ENCODE measurements around the gene IL34. TPM values are rescaled to one million over a fixed set of nuclear protein-coding genes. Genes with fewer than 3 reads are reported as not detected.
A peak's percentile ranks its signal among the peaks of the same experiment; 100 is the strongest.

Gene IL34
- total and polyA plus RNA-seq, 2 of the 8 experiments (the other 6 are each of a cell fraction or from before 2014, with no cell fraction given): 4.6 to 5.6 TPM

GRCh38 chr16:70604407-70605282 lies 41.7 kb upstream of the IL34 start:
- Histone ChIP-seq H3K27me3 (replicated peaks in 1 of 4; ENCODE audit: control insufficient read depth in 3 of 4, extremely low read depth in 1 of 4, insufficient read depth in 3 of 4, low read length in 3 of 4) (0 out of 7 replicates have a peak, but pooled peaks cover 0 to 2% (median 0%) of the 10 kb centered on the region in 4 experiments), H3K4me2 (ENCODE audit: insufficient read depth in 1 of 2, low read depth in 2 of 2, low read length in 2 of 2) (no peak overlapping the region), H4K91ac (replicated peaks; ENCODE audit: insufficient read length, low read length) (no peak overlapping the region), H2BK120ac (replicated peaks; ENCODE audit: low read depth, low read length) (no peak overlapping the region), H4K8ac (ENCODE audit: extremely low read depth, insufficient read depth, low read length) (no peak overlapping the region), H2AK5ac (ENCODE audit: low read depth, low read length) (no peak overlapping the region), H2AFZ (ENCODE audit: low read length) (no peak overlapping the region), H3K18ac (ENCODE audit: extremely low read depth, low read length) (no peak overlapping the region), H3K23ac (ENCODE audit: insufficient read length) (no peak overlapping the region), H2BK20ac (ENCODE audit: low read length) (no peak overlapping the region), H2BK12ac (ENCODE audit: low read depth, low read length) (no peak overlapping the region; the same call in 1 of the 2 replicates), H3K9me3 (ENCODE audit: insufficient read depth in 2 of 2, low read depth in 1 of 2, low read length in 1 of 2) (no peaks in the 10 kb centered on the region), H2BK15ac (ENCODE audit: low read length) (no peak overlapping the region), H3K4ac (replicated peaks; ENCODE audit: insufficient read length, low read depth, low read length) (no peak overlapping the region), H3K4me1 (replicated peaks in 1 of 4; ENCODE audit: control insufficient read depth in 3 of 4, insufficient read depth in 4 of 4, low read length in 3 of 4) (peaks cover 0 to 3% (median 0%) of the 10 kb centered on the region in 4 experiments; a peak in 1 of 7 replicates), H4K5ac (ENCODE audit: insufficient read length, low read depth, low read length) (no peak overlapping the region), H3K9ac (replicated peaks in 1 of 4; ENCODE audit: extremely low read depth in 1 of 4, low read depth in 3 of 4, low read length in 3 of 4) (no peak overlapping the region), H2BK5ac (ENCODE audit: low read depth, low read length) (no peak overlapping the region), H3K23me2 (ENCODE audit: low read depth, low read length) (no peaks in the 10 kb centered on the region), H3K14ac (ENCODE audit: insufficient read length) (no peak overlapping the region), H3K36me3 (ENCODE audit: control insufficient read depth in 2 of 4, insufficient read depth in 4 of 4, low read length in 3 of 4) (no peaks in the 10 kb centered on the region), H3K4me3 (ENCODE audit: extremely low read depth in 1 of 4, insufficient read depth in 2 of 4, low read depth in 3 of 4, low read length in 4 of 4) (no peak overlapping the region), H3K56ac (replicated peaks; ENCODE audit: insufficient read length, low read depth, low read length) (no peak overlapping the region), H4K20me1 (replicated peaks in 1 of 2; ENCODE audit: control insufficient read depth in 1 of 2, insufficient read depth in 2 of 2, low read length in 2 of 2) (no peaks in the 10 kb centered on the region), H3K27ac (ENCODE audit: low read depth, low read length) (no peak overlapping the region), H3K79me2 (ENCODE audit: control insufficient read depth in 1 of 2, insufficient read depth in 2 of 2, low read length in 2 of 2) (no peaks in the 10 kb centered on the region), H3K79me1 (ENCODE audit: low read depth, low read length) (no peaks in the 10 kb centered on the region)
- ChIA-PET POLR2A (ENCODE audit: partially characterized antibody) (interaction anchor here (0.9 to 1.4 kb wide), 7 partner anchors 9 to 36 kb away, joined by 3 to 5 read pairs (median 3); no protein-coding TSS in a partner anchor), CTCF (ENCODE audit: partially characterized antibody) (interaction anchor here (2.6 kb wide), 1 partner anchor 55 kb away, joined by 5 read pairs; no protein-coding TSS in a partner anchor)
- DNase-seq (ENCODE audit: low read depth in 1 of 2, low spot score in 2 of 2) (no peak), FAIRE-seq (no peak)
- 88% methylated on average over 8 of the region's 8 CpGs; no CpG with 5 or more reads in 1 of the 2 experiments for WGBS, 2 experiments (ENCODE audit: extremely low coverage in 1 of 2, insufficient coverage in 1 of 2, insufficient read length in 1 of 2, insufficient replicate concordance in 2 of 2, low coverage in 1 of 2, low lambda C conversion rate in 2 of 2, missing lambda C conversion rate in 1 of 2)
- no peak for TF ChIP-seq POLR2A (IDR thresholded peaks at IDR 0.05; ENCODE audit: control extremely low read depth in 1 of 2, low read depth in 2 of 2, low read length in 2 of 2)
- peak; percentile 75; the same call in 1 of the 2 replicates for TF ChIP-seq KDM1A (IDR thresholded peaks at IDR 0.05; ENCODE audit: borderline replicate concordance, low read length)
- peak; percentile 23; the same call in 1 of the 2 replicates for TF ChIP-seq SP1 (IDR thresholded peaks at IDR 0.05; ENCODE audit: low read depth, low read length)
- TF ChIP-seq ZNF274 (IDR thresholded peaks at IDR 0.05; ENCODE audit: borderline replicate concordance, extremely low read depth, low read length): no peak

Measured in H1 (cell line).